Lower leg skin (tissue), 4 donors: ENCODE data around the gene LIMK2. TPM values are rescaled to one million over a fixed set of nuclear protein-coding genes. Genes with fewer than 3 reads are reported as not detected.

Source experiments
- DNase-seq, 2 donors: peaks; one replicate each; pipeline ENCODE4 v3.0.0-alpha.2; 2019; ENCODE audit warnings: low spot score in 2 of 2
- H3K4me3 ChIP-seq: fragments of 200-600 bp; sonication (generic); 2 replicates; pipeline ENCODE4 v1.5.1; 2017; ENCODE audit warnings: mild to moderate bottlenecking, low read depth; ENCODE audit not compliant: poor library complexity, severe bottlenecking
- CTCF ChIP-seq, 3 donors: fragments of 450-650 bp; IDR thresholded peaks; one replicate each; pipeline ENCODE4 v1.5.1; 2016; ENCODE audit warnings: antibody characterized with exemption in 3 of 3, mild to moderate bottlenecking in 3 of 3, moderate library complexity in 2 of 3
- POLR2A ChIP-seq, 2 donors: fragments of 450-650 bp; IDR thresholded peaks; one replicate each; pipeline ENCODE4 v1.6.1; 2016 to 2017; ENCODE audit warnings: antibody characterized with exemption in 2 of 2, mild to moderate bottlenecking in 1 of 2, moderate library complexity in 1 of 2
- WGBS, 2 donors: methylation state at CpG; one replicate each; pipeline ENCODE4 v1.1.5; 2018; 5-methylcytosine and 5-hydroxymethylcytosine counted together
- intact Hi-C: fragments of 100-400 bp; cut with DNase I; formaldehyde crosslinking; loops from one replicate; pipeline ENCODE4 v1.15.0; 2023; ENCODE audit warnings: low total_unique reads
- total RNA-seq, 4 donors: library from RNA; depleted of rRNA; stranded (reverse); fragments of >200 nt; gene quantifications; one replicate each; pipeline ENCODE4 v1.1.0, GENCODE V29; 2016

LIMK2 gene
- total RNA-seq, 4 donors from 2014 or later: 135 to 218 (median 168) TPM

DNA sequence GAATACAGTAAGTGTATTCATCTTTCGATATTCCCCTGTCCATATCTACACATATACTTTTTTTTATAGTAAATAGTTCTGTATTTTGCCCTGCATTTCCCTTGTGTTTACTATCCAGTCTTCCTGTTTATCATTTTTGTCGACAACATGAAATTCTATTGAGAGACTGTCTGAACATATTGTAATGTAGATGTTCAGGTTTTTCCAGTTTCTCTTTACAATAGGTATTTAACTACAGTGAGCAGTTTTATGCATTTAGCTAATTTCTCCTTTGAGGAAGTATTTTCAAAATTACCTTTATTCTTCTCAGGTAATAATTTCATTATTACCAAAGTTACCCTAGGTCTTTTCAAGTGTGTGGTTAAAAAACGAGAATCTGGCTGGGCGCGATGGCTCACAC is 63.5 kb downstream of the LIMK2 start:
- H3K4me3 ChIP-seq: no peak overlapping the region
- no peak for DNase-seq
- intact Hi-C loops: no loop called here
- TF ChIP-seq POLR2A (IDR thresholded peaks at IDR 0.05): no peak
- TF ChIP-seq CTCF (IDR thresholded peaks at IDR 0.05): no peak
- WGBS, 2 donors: 64% methylated on average over 5 of the region's 5 CpGs

GRCh38 chr22:31276426-31277167 is 64.5 kb downstream of the LIMK2 start:
- intact Hi-C loops: no loop called here
- TF ChIP-seq POLR2A (IDR thresholded peaks at IDR 0.05): no peak
- no peak for TF ChIP-seq CTCF (IDR thresholded peaks at IDR 0.05)
- DNase-seq: no peak
- WGBS, 2 donors: 92 to 94% methylated on average over 45 to 69 of the region's 69 CpGs
- H3K4me3 ChIP-seq: no peak overlapping the region

DNA sequence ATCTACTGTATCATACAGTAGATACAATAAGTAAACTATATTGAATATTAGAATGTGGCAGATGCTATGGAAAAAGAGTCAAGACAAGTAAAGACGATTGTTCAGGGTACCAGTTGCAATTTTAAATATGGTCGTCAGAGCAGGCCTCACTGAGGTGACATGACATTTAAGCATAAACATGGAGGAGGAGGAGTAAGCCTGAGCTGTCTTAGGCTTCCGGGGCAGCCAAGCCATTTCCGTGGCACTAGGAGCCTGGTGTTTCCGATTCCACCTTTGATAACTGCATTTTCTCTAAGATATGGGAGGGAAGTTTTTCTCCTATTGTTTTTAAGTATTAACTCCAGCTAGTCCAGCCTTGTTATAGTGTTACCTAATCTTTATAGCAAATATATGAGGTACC is 65.6 kb downstream of the LIMK2 start:
- H3K4me3 ChIP-seq: no peak overlapping the region
- intact Hi-C loops: no loop called here
- TF ChIP-seq CTCF (IDR thresholded peaks at IDR 0.05) (no peak), POLR2A (IDR thresholded peaks at IDR 0.05) (no peak)
- no peak for DNase-seq
- 85 to 92% methylated on average over 5 of the region's 5 CpGs for WGBS, 2 donors

DNA sequence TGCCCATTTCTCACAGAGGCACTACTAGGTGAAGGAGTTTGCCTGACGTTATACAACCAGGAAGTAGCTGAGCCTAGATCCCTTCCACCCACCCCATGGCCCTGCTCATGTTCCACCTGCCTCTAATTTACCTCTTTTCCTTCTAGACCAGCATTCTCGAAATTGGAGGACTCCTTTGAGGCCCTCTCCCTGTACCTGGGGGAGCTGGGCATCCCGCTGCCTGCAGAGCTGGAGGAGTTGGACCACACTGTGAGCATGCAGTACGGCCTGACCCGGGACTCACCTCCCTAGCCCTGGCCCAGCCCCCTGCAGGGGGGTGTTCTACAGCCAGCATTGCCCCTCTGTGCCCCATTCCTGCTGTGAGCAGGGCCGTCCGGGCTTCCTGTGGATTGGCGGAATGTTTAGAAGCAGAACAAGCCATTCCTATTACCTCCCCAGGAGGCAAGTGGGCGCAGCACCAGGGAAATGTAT is 66.1 kb downstream of the LIMK2 start:
- intact Hi-C loops: no loop called here
- DNase-seq: no peak
- 80 to 84% methylated on average over 7 to 9 of the region's 9 CpGs for WGBS, 2 donors
- TF ChIP-seq POLR2A (IDR thresholded peaks at IDR 0.05): no peak
- TF ChIP-seq CTCF (IDR thresholded peaks at IDR 0.05): no peak
- H3K4me3 ChIP-seq: no peak overlapping the region

DNA sequence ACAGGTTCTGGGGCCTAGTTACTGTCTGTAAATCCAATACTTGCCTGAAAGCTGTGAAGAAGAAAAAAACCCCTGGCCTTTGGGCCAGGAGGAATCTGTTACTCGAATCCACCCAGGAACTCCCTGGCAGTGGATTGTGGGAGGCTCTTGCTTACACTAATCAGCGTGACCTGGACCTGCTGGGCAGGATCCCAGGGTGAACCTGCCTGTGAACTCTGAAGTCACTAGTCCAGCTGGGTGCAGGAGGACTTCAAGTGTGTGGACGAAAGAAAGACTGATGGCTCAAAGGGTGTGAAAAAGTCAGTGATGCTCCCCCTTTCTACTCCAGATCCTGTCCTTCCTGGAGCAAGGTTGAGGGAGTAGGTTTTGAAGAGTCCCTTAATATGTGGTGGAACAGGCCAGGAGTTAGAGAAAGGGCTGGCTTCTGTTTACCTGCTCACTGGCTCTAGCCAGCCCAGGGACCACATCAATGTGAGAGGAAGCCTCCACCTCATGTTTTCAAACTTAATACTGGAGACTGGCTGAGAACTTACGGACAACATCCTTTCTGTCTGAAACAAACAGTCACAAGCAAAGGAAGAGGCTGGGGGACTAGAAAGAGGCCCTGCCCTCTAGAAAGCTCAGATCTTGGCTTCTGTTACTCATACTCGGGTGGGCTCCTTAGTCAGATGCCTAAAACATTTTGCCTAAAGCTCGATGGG is 66.7 kb downstream of the LIMK2 start:
- intact Hi-C loops: no loop called here
- TF ChIP-seq CTCF (IDR thresholded peaks at IDR 0.05) (no peak), POLR2A (IDR thresholded peaks at IDR 0.05) (no peak)
- H3K4me3 ChIP-seq: no peak overlapping the region
- DNase-seq: no peak
- WGBS, 2 donors: 58 to 60% methylated on average over 6 of the region's 6 CpGs
